Measurements from ENCODE around the gene PSD. TPM values are rescaled to one million over a fixed set of nuclear protein-coding genes. Genes with fewer than 3 reads are reported as not detected.

PSD gene
- total RNA-seq, 1 experiment from 2014 or later, result 3.4 TPM

DNA sequence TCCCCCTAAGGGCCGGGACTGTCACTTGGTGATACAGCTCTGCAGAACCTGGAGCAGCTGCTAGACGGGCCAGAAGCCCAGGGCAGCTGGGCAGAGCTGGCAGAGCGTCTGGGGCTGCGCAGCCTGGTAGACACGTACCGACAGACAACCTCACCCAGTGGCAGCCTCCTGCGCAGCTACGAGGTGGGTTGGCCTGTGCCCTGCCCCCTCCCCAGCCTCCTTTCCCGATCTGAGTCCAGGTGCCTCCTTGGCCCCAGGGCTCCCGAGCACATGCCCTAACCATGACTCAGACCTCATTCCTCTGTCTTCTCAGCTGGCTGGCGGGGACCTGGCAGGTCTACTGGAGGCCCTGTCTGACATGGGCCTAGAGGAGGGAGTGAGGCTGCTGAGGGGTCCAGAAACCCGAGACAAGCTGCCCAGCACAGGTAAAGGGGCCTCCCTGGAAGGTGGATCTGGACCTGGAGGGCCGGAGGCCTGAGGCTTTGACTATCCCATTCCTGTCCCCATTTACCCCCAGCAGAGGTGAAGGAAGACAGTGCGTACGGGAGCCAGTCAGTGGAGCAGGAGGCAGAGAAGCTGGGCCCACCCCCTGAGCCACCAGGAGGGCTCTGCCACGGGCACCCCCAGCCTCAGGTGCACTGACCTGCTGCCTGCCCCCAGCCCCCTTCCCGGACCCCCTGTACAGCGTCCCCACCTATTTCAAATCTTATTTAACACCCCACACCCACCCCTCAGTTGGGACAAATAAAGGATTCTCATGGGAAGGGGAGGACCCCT is 16.7 kb downstream of the PSD start:
- Histone ChIP-seq H4K91ac (ENCODE audit: insufficient read length, low read depth, low read length) (no peak overlapping the region), H2BK20ac (ENCODE audit: low read depth, low read length, poor library complexity, severe bottlenecking) (no peak overlapping the region), H3K4me1 (ENCODE audit: insufficient read depth, low read length) (no peaks in the 10 kb centered on the region), H3K9ac (ENCODE audit: extremely low read depth, insufficient read length, low read length) (no peak overlapping the region), H3K14ac (ENCODE audit: insufficient read depth, low read length) (no peak overlapping the region), H3K27ac (ENCODE audit: insufficient read length, low read depth, low read length) (no peak overlapping the region), H3K4ac (ENCODE audit: low read depth, low read length) (no peak overlapping the region), H4K20me1 (ENCODE audit: control insufficient read depth, insufficient read depth, insufficient read length) (no peaks in the 10 kb centered on the region), H3K9me3 (ENCODE audit: control insufficient read depth, low read depth, low read length) (no peaks in the 10 kb centered on the region), H3K18ac (ENCODE audit: insufficient read length, low read depth, low read length) (no peak overlapping the region), H3K23me2 (ENCODE audit: insufficient read length, low read depth, low read length, poor library complexity, severe bottlenecking) (no peaks in the 10 kb centered on the region), H2BK120ac (ENCODE audit: low read depth, low read length, poor library complexity, severe bottlenecking) (no peak overlapping the region), H4K5ac (ENCODE audit: insufficient read length, low read depth, low read length) (no peak overlapping the region), H2BK5ac (ENCODE audit: insufficient read length, low read length) (no peak overlapping the region), H3T11ph (ENCODE audit: low read length) (no peak overlapping the region), H3K27me3 (ENCODE audit: insufficient read depth, low read length) (no peaks in the 10 kb centered on the region; the same call in 1 of the 2 replicates), H3K79me1 (ENCODE audit: insufficient read depth, low read depth, low read length, poor library complexity, severe bottlenecking) (no peaks in the 10 kb centered on the region), H2BK15ac (ENCODE audit: low read depth, low read length) (no peak overlapping the region), H3K79me2 (ENCODE audit: insufficient read depth, low read length) (no peaks in the 10 kb centered on the region), H3K4me2 (ENCODE audit: insufficient read depth, insufficient read length, low read length) (no peak overlapping the region), H2BK12ac (ENCODE audit: insufficient read length, low read depth, low read length) (no peak overlapping the region), H3K56ac (ENCODE audit: insufficient read length, low read depth, low read length) (no peak overlapping the region), H4K8ac (replicated peaks; ENCODE audit: insufficient read length, low read depth, low read length) (no peak overlapping the region), H3K23ac (ENCODE audit: insufficient read length, low read depth, low read length) (no peak overlapping the region), H2AFZ (ENCODE audit: low read length) (no peak overlapping the region), H2AK5ac (ENCODE audit: insufficient read length, low read length) (no peak overlapping the region)
- peaks cover 3 to 12% of the 10 kb centered on the region in 2 experiments for H3K4me1 Mint-ChIP-seq
- TF ChIP-seq, protein P1, sequence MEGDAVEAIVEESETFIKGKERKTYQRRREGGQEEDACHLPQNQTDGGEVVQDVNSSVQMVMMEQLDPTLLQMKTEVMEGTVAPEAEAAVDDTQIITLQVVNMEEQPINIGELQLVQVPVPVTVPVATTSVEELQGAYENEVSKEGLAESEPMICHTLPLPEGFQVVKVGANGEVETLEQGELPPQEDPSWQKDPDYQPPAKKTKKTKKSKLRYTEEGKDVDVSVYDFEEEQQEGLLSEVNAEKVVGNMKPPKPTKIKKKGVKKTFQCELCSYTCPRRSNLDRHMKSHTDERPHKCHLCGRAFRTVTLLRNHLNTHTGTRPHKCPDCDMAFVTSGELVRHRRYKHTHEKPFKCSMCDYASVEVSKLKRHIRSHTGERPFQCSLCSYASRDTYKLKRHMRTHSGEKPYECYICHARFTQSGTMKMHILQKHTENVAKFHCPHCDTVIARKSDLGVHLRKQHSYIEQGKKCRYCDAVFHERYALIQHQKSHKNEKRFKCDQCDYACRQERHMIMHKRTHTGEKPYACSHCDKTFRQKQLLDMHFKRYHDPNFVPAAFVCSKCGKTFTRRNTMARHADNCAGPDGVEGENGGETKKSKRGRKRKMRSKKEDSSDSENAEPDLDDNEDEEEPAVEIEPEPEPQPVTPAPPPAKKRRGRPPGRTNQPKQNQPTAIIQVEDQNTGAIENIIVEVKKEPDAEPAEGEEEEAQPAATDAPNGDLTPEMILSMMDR (conservative IDR thresholded peaks at IDR 0.05), result no peak
- no peak overlapping the region for H3K27ac Mint-ChIP-seq
- WGBS (ENCODE audit: extremely low coverage, insufficient read length, low lambda C conversion rate), result no CpG with 5 or more reads among the region's 18 CpGs
- H3K36me3 Mint-ChIP-seq (ENCODE audit: insufficient read depth in 1 of 3, low read depth in 3 of 3), result peaks cover 1 to 27% (median 19%) of the 10 kb centered on the region in 3 experiments; a peak in 5 of 7 replicates
- H3K9me3 Mint-ChIP-seq, result no peaks in the 10 kb centered on the region
- H3K27me3 Mint-ChIP-seq (ENCODE audit: low read depth), result peaks cover 46% of the 10 kb centered on the region
- H3K4me3 Mint-ChIP-seq, result no peak overlapping the region; a peak in 1 of 5 replicates
- peak; percentile 68 for DNase-seq

Data from H9 (cell line).